ENCODE results near the gene DNAH6. TPM values are rescaled to one million over a fixed set of nuclear protein-coding genes. Genes with fewer than 3 reads are reported as not detected.

Gene DNAH6
- total and polyA plus RNA-seq, 2 of the 8 experiments (the other 6 are each of a cell fraction or from before 2014, with no cell fraction given), result 0.06 to 0.43 TPM

GRCh38 chr2:84808279-84808678 lies 292.0 kb downstream of the DNAH6 start:
- no peak overlapping the region for H3K18ac ChIP-seq (ENCODE audit: extremely low read depth, low read length)
- CTCF ChIA-PET (ENCODE audit: partially characterized antibody), result interaction anchor here (0.7 to 1.7 kb wide), 2 partner anchors 50 to 159 kb away, joined by 3 to 4 read pairs; no protein-coding TSS in a partner anchor
- H3K14ac ChIP-seq (ENCODE audit: insufficient read length), result no peak overlapping the region
- H3K4ac ChIP-seq (replicated peaks; ENCODE audit: insufficient read length, low read depth, low read length), result no peak overlapping the region
- no peaks in the 10 kb centered on the region for H3K36me3 ChIP-seq (ENCODE audit: control insufficient read depth in 2 of 4, insufficient read depth in 4 of 4, low read length in 3 of 4)
- H4K8ac ChIP-seq (ENCODE audit: extremely low read depth, insufficient read depth, low read length), result no peak overlapping the region
- no peaks in the 10 kb centered on the region for H3K9me3 ChIP-seq (ENCODE audit: insufficient read depth in 2 of 2, low read depth in 1 of 2, low read length in 1 of 2)
- DNase-seq (ENCODE audit: low read depth in 1 of 2, low spot score in 2 of 2) (no peak), FAIRE-seq (no peak)
- no peak overlapping the region for H2AFZ ChIP-seq (ENCODE audit: low read length)
- no peak overlapping the region for H2BK12ac ChIP-seq (ENCODE audit: low read depth, low read length)
- H2BK20ac ChIP-seq (ENCODE audit: low read length), result no peak overlapping the region
- no peak overlapping the region for H3K27ac ChIP-seq (ENCODE audit: low read depth, low read length)
- H3K9ac ChIP-seq (replicated peaks in 1 of 4; ENCODE audit: extremely low read depth in 1 of 4, low read depth in 3 of 4, low read length in 3 of 4), result no peak overlapping the region
- no peak overlapping the region for H3K56ac ChIP-seq (replicated peaks; ENCODE audit: insufficient read length, low read depth, low read length)
- POLR2A ChIA-PET (ENCODE audit: partially characterized antibody), result interaction anchor here (1.2 kb wide), 1 partner anchor 20 kb away, joined by 3 read pairs; no protein-coding TSS in a partner anchor
- H2BK120ac ChIP-seq (replicated peaks; ENCODE audit: low read depth, low read length), result no peak overlapping the region
- H3K79me2 ChIP-seq (ENCODE audit: control insufficient read depth in 1 of 2, insufficient read depth in 2 of 2, low read length in 2 of 2), result no peaks in the 10 kb centered on the region
- no peak overlapping the region for H3K23ac ChIP-seq (ENCODE audit: insufficient read length)
- no peak overlapping the region for H2BK5ac ChIP-seq (ENCODE audit: low read depth, low read length)
- H3K27me3 ChIP-seq (replicated peaks in 1 of 4; ENCODE audit: control insufficient read depth in 3 of 4, extremely low read depth in 1 of 4, insufficient read depth in 3 of 4, low read length in 3 of 4), result no peaks in the 10 kb centered on the region
- no peak overlapping the region for H4K91ac ChIP-seq (replicated peaks; ENCODE audit: insufficient read length, low read length)
- no peak overlapping the region for H2AK5ac ChIP-seq (ENCODE audit: low read depth, low read length)
- H3K79me1 ChIP-seq (ENCODE audit: low read depth, low read length), result no peaks in the 10 kb centered on the region
- H3K4me1 ChIP-seq (replicated peaks in 1 of 4; ENCODE audit: control insufficient read depth in 3 of 4, insufficient read depth in 4 of 4, low read length in 3 of 4), result no peaks in the 10 kb centered on the region
- no peaks in the 10 kb centered on the region for H3K23me2 ChIP-seq (ENCODE audit: low read depth, low read length)
- WGBS, 2 experiments (ENCODE audit: extremely low coverage in 1 of 2, insufficient coverage in 1 of 2, insufficient read length in 1 of 2, insufficient replicate concordance in 2 of 2, low coverage in 1 of 2, low lambda C conversion rate in 2 of 2, missing lambda C conversion rate in 1 of 2), result 94% methylated on average over 4 of the region's 4 CpGs; no CpG with 5 or more reads in 1 of the 2 experiments
- TF ChIP-seq CBX5 (IDR thresholded peaks at IDR 0.05; ENCODE audit: low read depth, low read length) (no peak), CHD2 (IDR thresholded peaks at IDR 0.05; ENCODE audit: low read length) (no peak), BCL11A (IDR thresholded peaks at IDR 0.05; ENCODE audit: low read depth in 2 of 2, low read length in 2 of 2) (no peak)
- no peak overlapping the region for H3K4me3 ChIP-seq (ENCODE audit: extremely low read depth in 1 of 4, insufficient read depth in 2 of 4, low read depth in 3 of 4, low read length in 4 of 4)
- H4K5ac ChIP-seq (ENCODE audit: insufficient read length, low read depth, low read length), result no peak overlapping the region
- no peaks in the 10 kb centered on the region for H4K20me1 ChIP-seq (replicated peaks in 1 of 2; ENCODE audit: control insufficient read depth in 1 of 2, insufficient read depth in 2 of 2, low read length in 2 of 2)
- H3K4me2 ChIP-seq (ENCODE audit: insufficient read depth in 1 of 2, low read depth in 2 of 2, low read length in 2 of 2), result no peak overlapping the region
- H2BK15ac ChIP-seq (ENCODE audit: low read length), result no peak overlapping the region
